ENCODE measurements around the gene NKTR.

The NKTR gene

GRCh38 chr3:42651248-42652091 is 51.0 kb downstream of the NKTR start:
- FAIRE-seq: no peak

GRCh38 chr3:42652251-42652610 is 51.7 kb downstream of the NKTR start:
- FAIRE-seq: no peak

- no peak for FAIRE-seq
These were observed 52.3 kb downstream of the NKTR start for GRCh38 chr3:42652611-42653302.

- FAIRE-seq: no peak
These were observed 52.7 kb downstream of the NKTR start for GRCh38 chr3:42653303-42653559.

- FAIRE-seq: no peak
These were observed 53.3 kb downstream of the NKTR start, which contains the start of gene ZBTB47 for GRCh38 chr3:42653560-42654330. TSS of gene ZBTB47 (plus strand) at chr3:42653697. CDS start at chr3:42658356, 4,659 bp downstream.

- FAIRE-seq: no peak
These were observed 54.1 kb downstream of the NKTR start for GRCh38 chr3:42654331-42655201.

GRCh38 chr3:42655331-42655888 is 54.9 kb downstream of the NKTR start:
- no peak for FAIRE-seq

- FAIRE-seq: no peak
These were observed 55.6 kb downstream of the NKTR start for GRCh38 chr3:42655980-42656679.

- FAIRE-seq: no peak
These were observed 56.5 kb downstream of the NKTR start for GRCh38 chr3:42656680-42657610.

- no peak for FAIRE-seq
These were observed 57.2 kb downstream of the NKTR start for GRCh38 chr3:42657675-42658074.

- FAIRE-seq: no peak
These were observed 57.7 kb downstream of the NKTR start for GRCh38 chr3:42658091-42658770.

GRCh38 chr3:42658771-42659390 is 58.4 kb downstream of the NKTR start:
- FAIRE-seq: no peak

GRCh38 chr3:42659451-42660130 is 59.1 kb downstream of the NKTR start:
- no peak for FAIRE-seq

GRCh38 chr3:42660131-42660715 is 59.7 kb downstream of the NKTR start:
- no peak for FAIRE-seq

- FAIRE-seq: no peak
These were observed 60.4 kb downstream of the NKTR start for GRCh38 chr3:42660898-42661297.

- no peak for FAIRE-seq
These were observed 61.1 kb downstream of the NKTR start for GRCh38 chr3:42661593-42662022.

- FAIRE-seq: no peak
These were observed 61.7 kb downstream of the NKTR start for GRCh38 chr3:42662037-42662812.
